GM18858 (cell line): Measurements from ENCODE around the gene DNAJB5.

Experiments used
- ATAC-seq: cut with Tn5 transposase; IDR thresholded peaks from one replicate; pipeline ENCODE4 v1.9.1; 2021; ENCODE audit not compliant: unreplicated experiment

Gene DNAJB5

GRCh38 chr9:35044071-35044470 lies 54.5 kb downstream of the DNAJB5 start:
- ATAC-seq = no peak
